Keratinocyte (primary cell): Measurements from ENCODE around the gene LYZL1. TPM values are rescaled to one million over a fixed set of nuclear protein-coding genes. Genes with fewer than 3 reads are reported as not detected.

Experiments
- DNase-seq: peaks from one replicate; pipeline ENCODE4 v3.0.0-alpha.2; 2011; ENCODE audit warnings: low read depth, missing footprints, low spot score
- FAIRE-seq: peaks from 2 replicates; lab custom pipeline; 2011; peaks lifted over from hg19 to GRCh38; lab: Jason Lieb, UNC
- H2AFZ ChIP-seq: 2 replicates; pipeline ENCODE4 v1.6.0; 2012; ENCODE audit warnings: low read length, control low read depth, inconsistent platforms; ENCODE audit not compliant: control insufficient read depth
- H3K27ac ChIP-seq: 2 replicates; pipeline ENCODE4 v1.5.1; 2011; ENCODE audit warnings: low read length; ENCODE audit not compliant: control insufficient read depth, insufficient read depth
- H3K27me3 ChIP-seq: 3 replicates; pipeline ENCODE4 v1.6.0; 2011; ENCODE audit warnings: low read length; ENCODE audit not compliant: control insufficient read depth, insufficient read depth; ENCODE audit errors: extremely low read depth
- H3K36me3 ChIP-seq, 2 experiments: 2 replicates in 1 of 2; 3 replicates in 1 of 2; pipeline ENCODE4 v1.5.1; 2011; ENCODE audit warnings: low read length in 2 of 2, mild to moderate bottlenecking in 1 of 2; ENCODE audit not compliant: control insufficient read depth in 2 of 2, insufficient read depth in 2 of 2; ENCODE audit errors: extremely low read depth in 1 of 2
- H3K4me1 ChIP-seq: 3 replicates; pipeline ENCODE4 v1.5.1; 2011; ENCODE audit warnings: low read length; ENCODE audit not compliant: control insufficient read depth, insufficient read depth; ENCODE audit errors: extremely low read depth
- H3K4me2 ChIP-seq: 3 replicates; pipeline ENCODE4 v1.6.0; 2011; ENCODE audit warnings: low read depth, low read length; ENCODE audit not compliant: control insufficient read depth, insufficient read depth; ENCODE audit errors: extremely low read depth
- H3K4me3 ChIP-seq, 3 experiments: fragments of 200-600 bp in 1 of 3; sonication (generic) in 1 of 3; 2 replicates in 2 of 3; 3 replicates in 1 of 3; pipeline ENCODE4 v1.5.1; 2011 to 2016; ENCODE audit warnings: low read length in 3 of 3, mild to moderate bottlenecking in 3 of 3, control low read depth in 2 of 3, inconsistent platforms in 1 of 3, low read depth in 1 of 3, mixed read lengths in 1 of 3, mixed run types in 1 of 3, moderate library complexity in 1 of 3; ENCODE audit not compliant: control insufficient read depth in 2 of 3, insufficient read depth in 2 of 3; ENCODE audit errors: extremely low read depth in 1 of 3
- H3K79me2 ChIP-seq: 2 replicates; pipeline ENCODE4 v1.6.0; 2012; ENCODE audit warnings: low read length; ENCODE audit not compliant: control insufficient read depth, insufficient read depth
- H3K9ac ChIP-seq: 3 replicates; pipeline ENCODE4 v1.6.0; 2011; ENCODE audit warnings: low read length; ENCODE audit not compliant: control insufficient read depth, insufficient read depth; ENCODE audit errors: extremely low read depth
- H3K9me1 ChIP-seq: 3 replicates; pipeline ENCODE4 v1.6.0; 2011; ENCODE audit warnings: low read length; ENCODE audit not compliant: control insufficient read depth, insufficient read depth; ENCODE audit errors: extremely low read depth
- H3K9me3 ChIP-seq: 2 replicates; pipeline ENCODE4 v1.5.1; 2012; ENCODE audit warnings: low read depth, low read length; ENCODE audit not compliant: control insufficient read depth
- H4K20me1 ChIP-seq: 3 replicates; pipeline ENCODE4 v1.6.0; 2011; ENCODE audit warnings: low read length; ENCODE audit not compliant: control insufficient read depth, insufficient read depth; ENCODE audit errors: extremely low read depth
- CTCF ChIP-seq, 3 experiments: IDR thresholded peaks in 1 of 3; conservative IDR thresholded peaks in 1 of 3; optimal IDR thresholded peaks in 1 of 3; 2 replicates in 2 of 3; 3 replicates in 1 of 3; pipeline versions ENCODE3 to v1.5.1; 2011; ENCODE audit warnings: low read length in 3 of 3, mild to moderate bottlenecking in 3 of 3, moderate library complexity in 2 of 3, control low read depth in 1 of 3, inconsistent platforms in 1 of 3; ENCODE audit not compliant: insufficient read depth in 2 of 3; ENCODE audit errors: extremely low read depth in 1 of 3
- EZH2 ChIP-seq: IDR thresholded peaks from one replicate; pipeline ENCODE4 v1.6.1; 2012; ENCODE audit warnings: inconsistent platforms, mild to moderate bottlenecking, low read length, moderate library complexity
- dilution Hi-C: fragments of 300-500 bp; cut with MboI; formaldehyde crosslinking; loops from one replicate; pipeline ENCODE4 v1.7.0; 2020; ENCODE audit warnings: low sequenced_read_pairs; ENCODE audit not compliant: extremely low pct_ligation_motif_present
- polyA plus RNA-seq, 5 experiments: library from polyadenylated mRNA; depleted of rRNA in 3 of 5; stranded (reverse) in 3 of 5; stranded (forward) in 1 of 5; unstranded in 1 of 5; fragments of >200 nt; gene quantifications; 1 replicate in 1 of 5; 2 replicates in 3 of 5; 3 replicates in 1 of 5; pipeline versions ENCODE4 v1.2.1 to v1.2.3, GENCODE V29; 2011 to 2012; ENCODE audit warnings: missing spikeins in 2 of 5, low read depth in 1 of 5, low replicate concordance in 1 of 5

The LYZL1 gene
- polyA plus RNA-seq, 1 donor (not counting 4 experiments of a cell fraction or from before 2014, with no cell fraction given): not detected

GRCh38 chr10:29326886-29327745 is 38.2 kb downstream of the LYZL1 start:
- no peak overlapping the region for H2AFZ ChIP-seq
- no peak overlapping the region for H3K4me2 ChIP-seq
- H3K4me3 ChIP-seq: no peak overlapping the region
- no peaks in the 10 kb centered on the region for H4K20me1 ChIP-seq
- FAIRE-seq: no peak
- TF ChIP-seq CTCF (optimal IDR thresholded peaks at IDR 0.05 in 1 of 3, IDR thresholded peaks at IDR 0.05 in 1 of 3, conservative IDR thresholded peaks at IDR 0.05 in 1 of 3; ENCODE audit: extremely low read depth in 1 of 3, insufficient read depth in 2 of 3, low read length in 3 of 3) (no peak), EZH2 (no peak)
- no peaks in the 10 kb centered on the region for H3K9me1 ChIP-seq
- H3K27ac ChIP-seq: no peak overlapping the region
- no peak overlapping the region for H3K9ac ChIP-seq
- dilution Hi-C loops: no loop called here
- no peaks in the 10 kb centered on the region for H3K36me3 ChIP-seq
- H3K27me3 ChIP-seq: peaks cover 3% of the 10 kb centered on the region
- no peaks in the 10 kb centered on the region for H3K79me2 ChIP-seq
- H3K4me1 ChIP-seq: no peaks in the 10 kb centered on the region
- no peak for DNase-seq
- H3K9me3 ChIP-seq: no peaks in the 10 kb centered on the region

GRCh38 chr10:29327746-29328102 is 38.9 kb downstream of the LYZL1 start:
- Histone ChIP-seq H3K36me3 (no peaks in the 10 kb centered on the region), H3K4me3 (no peak overlapping the region), H3K9me3 (no peaks in the 10 kb centered on the region), H3K9me1 (no peaks in the 10 kb centered on the region), H3K9ac (no peak overlapping the region), H3K4me2 (no peak overlapping the region), H3K4me1 (no peaks in the 10 kb centered on the region), H4K20me1 (no peaks in the 10 kb centered on the region), H3K27ac (no peak overlapping the region), H3K27me3 (peaks cover 5% of the 10 kb centered on the region), H3K79me2 (no peaks in the 10 kb centered on the region), H2AFZ (no peak overlapping the region)
- FAIRE-seq: no peak
- TF ChIP-seq CTCF (optimal IDR thresholded peaks at IDR 0.05 in 1 of 3, IDR thresholded peaks at IDR 0.05 in 1 of 3, conservative IDR thresholded peaks at IDR 0.05 in 1 of 3; ENCODE audit: extremely low read depth in 1 of 3, insufficient read depth in 2 of 3, low read length in 3 of 3): no peak
- TF ChIP-seq EZH2: no peak
- DNase-seq: no peak
- dilution Hi-C loops: no loop called here
